Stimulated activated CD4-positive, alpha-beta T cell treated with anti-CD3 and anti-CD28 coated beads, TNF-alpha, amount 100 ng/mL, for 1 hour (primary cell): ENCODE results near the gene WDTC1.
"Not testable (repeated sequence)": the region's sequence is repeated elsewhere in the genome, so short reads cannot be mapped to it uniquely, and the experiment has no call there.

ENCODE experiments used
- DNase-seq, 3 donors: peaks; one replicate each; pipeline ENCODE4 v3.0.0-alpha.2; 2020; ENCODE audit warnings: low read depth in 3 of 3, low spot score in 1 of 3

Gene WDTC1

GRCh38 chr1:27246194-27246593, 11.8 kb downstream of the WDTC1 start:
- DNase-seq: no peak

DNA sequence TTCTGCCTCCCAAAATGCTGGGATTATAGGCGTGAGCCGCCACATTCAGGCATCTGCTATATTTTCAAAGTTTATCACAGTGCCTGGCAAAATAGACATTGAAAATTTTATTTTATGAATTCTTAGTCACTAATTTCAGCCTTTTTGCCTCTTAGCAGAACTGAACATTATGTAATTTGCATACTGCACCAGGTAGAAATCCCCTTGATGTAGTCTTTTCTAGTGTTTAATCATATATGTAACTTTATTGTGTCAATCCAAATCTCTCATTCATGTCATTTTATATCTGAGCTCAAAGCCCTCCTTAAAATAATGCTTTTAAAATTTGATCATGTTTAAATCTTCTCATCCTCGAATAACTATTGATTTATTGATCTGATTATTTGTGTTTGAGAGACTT, 19.2 kb downstream of the WDTC1 start:
- DNase-seq: no peak

GRCh38 chr1:27255136-27255535, 20.7 kb downstream of the WDTC1 start:
- DNase-seq: no peak

GRCh38 chr1:27257155-27257554, 22.7 kb downstream of the WDTC1 start:
- DNase-seq: no peak

DNA sequence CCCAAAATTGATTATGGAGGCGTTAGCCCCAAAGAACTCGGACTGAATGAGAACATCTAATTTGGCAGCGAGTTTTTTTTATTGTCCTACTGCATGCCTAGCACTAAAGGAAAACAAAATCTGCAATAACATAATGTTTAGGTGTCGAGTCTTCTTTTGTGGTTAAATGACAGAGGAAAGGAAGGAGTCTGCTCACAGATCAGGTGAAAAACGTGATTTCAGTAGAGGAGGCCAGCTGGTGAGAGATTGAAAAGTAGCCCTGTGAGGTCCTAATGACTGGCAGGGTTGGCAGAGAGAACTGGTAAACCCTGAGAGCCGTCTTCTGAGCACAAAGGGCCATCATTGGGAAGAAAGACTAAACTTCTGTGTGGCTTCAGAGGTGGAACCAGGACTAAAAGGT, 24.2 kb downstream of the WDTC1 start:
- DNase-seq: no peak

DNA sequence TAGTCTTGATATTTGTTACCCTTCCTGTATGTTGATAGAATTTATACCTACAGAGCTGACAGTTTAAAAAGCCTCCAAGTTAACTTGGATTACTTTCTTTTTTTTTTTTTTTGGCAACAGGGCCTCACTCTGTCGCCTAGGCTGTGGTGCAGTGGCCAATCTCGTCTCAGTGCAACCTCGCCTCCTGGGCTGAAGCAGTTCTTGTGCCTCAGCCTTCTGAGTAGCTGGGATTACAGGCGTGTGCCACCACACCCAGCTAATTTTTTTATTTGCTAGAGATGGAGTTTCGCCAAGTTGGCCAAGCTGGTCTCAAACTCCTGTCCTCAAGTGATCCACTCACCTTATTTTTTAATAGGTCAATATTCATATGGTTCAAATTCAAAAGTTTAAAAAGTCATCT, 32.7 kb downstream of the WDTC1 start:
- no peak for DNase-seq

DNA sequence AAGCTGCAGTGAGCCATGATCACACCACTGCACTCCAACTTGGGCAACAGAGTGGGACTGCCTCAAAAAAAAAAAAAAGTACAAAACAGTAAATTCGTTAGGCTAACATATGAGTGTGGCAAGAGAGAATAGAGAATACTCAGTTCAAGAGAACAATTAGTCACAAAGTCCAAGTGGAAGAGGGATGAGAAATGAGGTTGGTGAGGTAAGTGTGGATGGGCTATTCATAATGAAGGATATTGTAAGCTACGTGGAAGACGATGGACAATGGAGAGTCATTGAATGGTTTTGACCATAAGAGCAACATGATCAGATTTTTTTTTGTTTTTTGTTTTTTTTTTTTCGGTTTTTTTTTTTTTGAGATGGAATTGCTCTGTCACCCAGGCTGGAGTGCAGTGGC, 34.8 kb downstream of the WDTC1 start:
- DNase-seq: no peak

DNA sequence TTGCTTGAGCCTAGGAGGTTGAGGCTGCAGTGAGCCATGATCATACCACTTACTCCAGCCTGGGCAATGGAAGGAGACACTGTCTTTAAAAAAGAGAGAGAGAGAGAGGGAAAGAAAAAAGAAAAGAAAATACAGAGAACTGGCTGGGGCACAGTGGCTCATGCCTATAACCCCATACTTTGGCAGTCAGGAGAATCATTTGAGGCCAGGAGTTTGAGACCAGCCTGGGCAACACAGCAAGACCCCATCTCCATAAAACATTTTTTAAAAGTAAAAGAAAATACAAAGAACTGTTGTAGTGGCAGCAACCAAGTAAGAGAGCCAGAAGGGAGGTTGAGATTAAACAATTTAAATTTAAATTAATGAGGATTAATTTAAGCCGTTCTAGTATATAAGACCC, 39.8 kb downstream of the WDTC1 start:
- no peak for DNase-seq

- no peak for DNase-seq
These were observed 41.3 kb downstream of the WDTC1 start for GRCh38 chr1:27275696-27276095.

GRCh38 chr1:27284425-27285273, 50.2 kb downstream of the WDTC1 start:
- peak; percentile 70 to 80 (median 79) for DNase-seq

DNA sequence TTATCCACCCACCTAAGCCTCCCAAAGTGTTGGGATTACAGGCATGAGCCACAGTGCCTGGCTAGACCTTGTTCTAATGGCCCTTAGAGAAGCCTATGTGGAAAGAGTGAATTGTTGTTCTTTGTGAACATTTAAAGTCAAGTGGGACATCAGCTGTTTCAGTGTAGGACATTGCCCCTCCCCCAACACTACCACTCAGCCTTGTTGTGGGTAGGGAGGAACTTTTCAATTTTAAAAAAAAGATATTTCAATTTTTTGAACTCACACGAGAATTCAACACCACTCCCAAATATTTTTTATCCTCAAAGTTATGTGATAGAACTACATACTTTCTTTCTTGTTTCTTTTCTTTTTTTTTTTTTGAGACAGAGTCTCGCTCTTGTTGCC, 50.8 kb downstream of the WDTC1 start:
- DNase-seq: no peak

- DNase-seq: not testable (repeated sequence)
These were observed 51.4 kb downstream of the WDTC1 start for GRCh38 chr1:27285821-27286220.

DNA sequence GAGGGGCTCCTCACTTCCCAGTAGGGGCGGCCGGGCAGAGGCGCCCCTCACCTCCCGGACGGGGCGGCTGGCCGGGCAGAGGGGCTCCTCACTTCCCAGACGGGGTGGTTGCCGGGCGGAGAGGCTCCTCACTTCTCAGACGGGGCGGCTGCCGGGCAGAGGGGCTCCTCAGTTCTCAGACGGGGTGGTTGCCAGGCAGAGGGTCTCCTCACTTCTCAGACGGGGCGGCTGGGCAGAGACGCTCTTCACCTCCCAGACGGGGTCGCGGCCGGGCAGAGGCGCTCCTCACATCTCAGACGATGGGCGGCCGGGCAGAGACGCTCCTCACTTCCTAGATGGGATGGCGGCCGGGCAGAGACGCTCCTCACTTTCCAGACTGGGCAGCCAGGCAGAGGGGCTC, 54.7 kb downstream of the WDTC1 start:
- not testable (repeated sequence) for DNase-seq

- DNase-seq: no peak
These were observed 56.1 kb downstream of the WDTC1 start for GRCh38 chr1:27290581-27290980.

- no peak for DNase-seq
These were observed 57.7 kb downstream of the WDTC1 start for GRCh38 chr1:27292106-27292505.

GRCh38 chr1:27293915-27294314, 59.5 kb downstream of the WDTC1 start:
- DNase-seq: no peak

- peak; percentile 17 to 68 (median 37) for DNase-seq
These were observed 62.4 kb downstream of the WDTC1 start for GRCh38 chr1:27296773-27297291.

DNA sequence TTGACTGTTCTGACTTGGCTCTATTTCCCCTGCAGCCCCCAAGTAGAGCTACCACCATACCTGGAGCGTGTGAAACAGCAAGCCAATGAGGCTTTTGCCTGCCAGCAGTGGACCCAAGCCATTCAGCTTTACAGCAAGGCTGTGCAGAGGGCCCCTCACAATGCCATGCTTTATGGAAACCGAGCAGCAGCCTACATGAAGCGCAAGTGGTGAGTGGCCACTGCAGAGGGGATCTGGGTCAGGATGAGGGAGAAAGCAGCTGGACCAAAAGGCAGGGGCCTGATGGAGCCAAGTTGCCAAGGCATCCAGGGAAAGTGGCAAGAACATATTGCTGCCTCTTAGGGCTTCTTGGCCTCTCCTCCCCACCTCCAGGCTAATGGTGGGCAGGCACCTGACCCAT, 63.5 kb downstream of the WDTC1 start:
- DNase-seq: no peak

DNA sequence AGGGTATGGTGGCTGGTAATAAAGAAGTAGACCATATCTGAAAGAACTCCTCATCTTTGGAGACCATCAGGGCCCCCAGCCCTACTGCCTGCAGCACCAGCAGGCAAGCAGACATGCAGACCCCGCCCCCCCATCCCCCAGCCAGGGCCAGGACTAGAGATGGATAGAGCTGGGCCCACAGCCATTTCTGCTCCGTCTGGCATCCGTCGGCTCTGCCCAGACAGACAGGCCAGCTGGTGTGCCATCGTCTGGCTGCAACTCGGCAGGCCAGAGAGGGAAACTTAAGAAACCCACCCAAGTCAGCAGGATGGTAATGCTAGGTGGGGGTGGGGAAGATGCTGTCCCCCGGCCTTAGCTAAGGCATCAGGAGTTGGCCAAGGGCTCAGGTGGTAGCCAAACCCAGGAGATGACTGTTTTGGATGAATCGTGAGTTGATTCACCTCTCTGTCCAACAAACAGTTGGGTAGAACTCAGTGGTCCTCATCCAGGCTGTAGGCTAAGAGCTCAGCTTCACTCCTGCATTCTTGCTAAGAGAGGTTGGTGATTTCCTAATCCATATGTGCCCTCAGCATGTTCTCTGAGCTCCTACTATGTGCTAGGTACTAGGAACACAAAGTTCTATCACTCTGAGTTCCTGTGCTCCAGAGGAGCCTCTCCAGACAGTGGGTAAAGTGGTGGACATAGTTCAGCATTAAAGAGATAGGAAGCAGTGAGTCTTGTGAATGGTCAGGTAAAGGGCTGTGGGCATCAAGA, 64.4 kb downstream of the WDTC1 start:
- DNase-seq: no peak

DNA sequence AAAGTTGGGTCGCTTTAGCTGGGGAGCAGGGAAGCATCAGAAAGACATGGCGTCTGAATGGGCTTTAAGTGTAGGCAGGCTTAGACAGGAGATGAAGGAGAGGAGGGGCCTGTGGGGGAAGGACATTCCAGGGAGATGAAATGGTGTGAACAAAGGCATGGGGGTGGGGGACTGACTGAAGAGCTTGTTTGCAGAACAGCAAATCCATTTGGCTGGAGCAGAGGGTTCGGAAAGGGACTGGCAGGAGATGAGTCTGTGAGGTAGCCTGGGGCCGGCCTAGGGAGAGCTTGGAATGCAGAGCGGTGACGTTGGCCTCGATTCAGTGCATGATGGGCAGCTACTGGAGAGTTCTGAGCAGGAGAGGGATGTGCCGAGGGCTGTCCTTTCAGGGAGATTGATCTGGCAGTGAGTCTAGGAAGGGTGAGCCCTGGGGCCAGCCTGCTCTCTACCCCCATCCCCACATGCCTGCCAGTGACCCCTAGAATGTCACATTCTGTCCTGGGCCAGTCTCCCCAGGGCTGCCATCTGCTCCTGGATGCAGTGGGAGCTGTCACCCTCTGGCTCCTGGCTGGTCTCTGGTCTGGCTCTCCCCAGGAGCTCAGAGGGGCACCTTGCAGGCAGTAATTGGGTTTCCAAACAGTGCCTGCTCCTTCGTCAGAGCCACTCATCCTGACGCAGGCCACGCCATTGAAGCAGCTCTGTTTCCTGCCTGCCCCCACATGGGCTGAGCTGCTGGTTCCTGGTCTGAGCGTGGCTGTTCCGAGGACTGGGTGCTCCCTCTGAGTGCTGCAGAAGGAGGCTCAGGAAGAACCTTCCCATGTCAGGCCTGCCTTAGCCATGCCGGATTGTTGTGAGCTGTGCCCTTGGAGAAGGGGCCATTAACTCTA, 65.2 kb downstream of the WDTC1 start:
- no peak for DNase-seq

- peak; percentile 41 to 73 (median 63) for DNase-seq
These were observed 66.1 kb downstream of the WDTC1 start for GRCh38 chr1:27300341-27301051.
